K562 (cell line): ENCODE data around the gene PIH1D1. TPM values are rescaled to one million over a fixed set of nuclear protein-coding genes. Genes with fewer than 3 reads are reported as not detected.

ENCODE experiments used
- EP400 ChIP-seq: fragments of 450-650 bp; IDR thresholded peaks from 2 replicates; pipeline ENCODE4 v1.6.1; 2017; ENCODE audit warnings: antibody characterized with exemption, mild to moderate bottlenecking, moderate library complexity
- JUND ChIP-seq, 2 experiments: IDR thresholded peaks; 2 replicates in 1 of 2; 3 replicates in 1 of 2; pipeline ENCODE4 v1.6.1; 2011; ENCODE audit warnings: borderline replicate concordance in 2 of 2, low read depth in 2 of 2, low read length in 2 of 2, improper control_type of control experiment in 1 of 2, missing biosample characterization in 1 of 2, missing genetic modification characterization in 1 of 2, missing genetic modification reagents in 1 of 2
- NFRKB ChIP-seq: fragments of 450-650 bp; IDR thresholded peaks from 2 replicates; pipeline ENCODE4 v1.6.1; 2016; ENCODE audit warnings: low read depth
- NRF1 ChIP-seq, 2 experiments: fragments of 450-650 bp; IDR thresholded peaks in 1 of 2; conservative IDR thresholded peaks in 1 of 2; 2 replicates each; pipeline ENCODE4 v1.6.1; 2014; ENCODE audit warnings: mild to moderate bottlenecking in 2 of 2
- RBFOX2 ChIP-seq: fragments of 200-400 bp; formaldehyde crosslinking; IDR thresholded peaks from 2 replicates; pipeline ENCODE4 v1.6.1; 2017; ENCODE audit warnings: low read depth, mild to moderate bottlenecking, low read length, moderate library complexity
- RBM25 ChIP-seq: fragments of 200-400 bp; formaldehyde crosslinking; IDR thresholded peaks from 2 replicates; pipeline ENCODE4 v1.6.1; 2018; ENCODE audit warnings: low read length, low read depth, moderate library complexity; ENCODE audit not compliant: severe bottlenecking
- SIN3B ChIP-seq: fragments of 450-650 bp; IDR thresholded peaks from 2 replicates; pipeline ENCODE4 v1.6.1; 2017; ENCODE audit warnings: low read depth, mild to moderate bottlenecking, moderate library complexity
- ZNF140 ChIP-seq: fragments of 250-450 bp; sonication (Bioruptor Pico); IDR thresholded peaks from 2 replicates; pipeline ENCODE4 v1.8.0; 2021; ENCODE audit warnings: moderate library complexity, mild to moderate bottlenecking, inconsistent platforms
- polyA plus RNA-seq, 8 experiments: library from polyadenylated mRNA; depleted of rRNA in 4 of 8; stranded (reverse) in 5 of 8; unstranded in 3 of 8; fragments of >200 nt; fragmentation: Nextera tagmentation in 2 of 8; fragmentation: Illumina TruSeq in 1 of 8; extraction: Ambion mirVana in 2 of 8; extraction: Trizol in 1 of 8; gene quantifications; 2 replicates each; pipeline versions ENCODE4 v1.2.1 to v1.2.3, GENCODE V29; 2011 to 2014; ENCODE audit warnings: inconsistent platforms in 1 of 8, missing spikeins in 1 of 8
- total RNA-seq, 7 experiments: library from RNA; depleted of rRNA in 6 of 7; stranded (reverse); fragments of >200 nt in 6 of 7; fragmentation: Illumina TruSeq in 2 of 7; extraction: Trizol in 2 of 7; gene quantifications; 2 replicates each; pipeline versions ENCODE4 v1.2.1 to v1.2.3, GENCODE V29; 2011 to 2021; ENCODE audit warnings: low replicate concordance in 1 of 7
- TF ChIP-seq, protein P1 (sequence below), 3 experiments: fragments of 200-800 bp in 1 of 3; fragments of 250-450 bp in 1 of 3; fragments of 450-650 bp in 1 of 3; sonication (Bioruptor Pico) in 1 of 3; sonication (Bioruptor generic) in 1 of 3; formaldehyde crosslinking in 1 of 3; IDR thresholded peaks; 2 replicates each; pipeline versions ENCODE4 v1.6.1 to v1.8.0; 2016 to 2022; ENCODE audit warnings: mild to moderate bottlenecking in 2 of 3, missing genetic modification characterization in 2 of 3, missing compliant biosample characterization in 1 of 3, moderate library complexity in 1 of 3
- TF ChIP-seq, protein P2 (sequence below): fragments of 450-650 bp; IDR thresholded peaks from 2 replicates; pipeline ENCODE4 v1.6.1; 2018; ENCODE audit not compliant: partially characterized antibody
- TF ChIP-seq, protein P3 (sequence below): sonication (generic); formaldehyde crosslinking; IDR thresholded peaks from 2 replicates; pipeline ENCODE4 v1.8.0; 2022; ENCODE audit warnings: missing genetic modification reagents, mild to moderate bottlenecking, moderate library complexity, borderline replicate concordance
- TF ChIP-seq, protein P4 (sequence below), 3 experiments: IDR thresholded peaks in 2 of 3; conservative IDR thresholded peaks in 1 of 3; 2 replicates each; pipeline ENCODE4 v1.5.1; 2011 to 2012; ENCODE audit warnings: low read length in 3 of 3, mild to moderate bottlenecking in 3 of 3, control low read depth in 2 of 3, improper control_type of control experiment in 1 of 3, inconsistent platforms in 1 of 3, low read depth in 1 of 3, mixed read lengths in 1 of 3, moderate library complexity in 1 of 3; ENCODE audit not compliant: insufficient read depth in 2 of 3
- TF ChIP-seq, protein P5 (sequence below): sonication (generic); formaldehyde crosslinking; IDR thresholded peaks from 2 replicates; pipeline ENCODE4 v1.8.1; 2023; ENCODE audit warnings: mild to moderate bottlenecking, missing genetic modification reagents

The PIH1D1 gene
- total and polyA plus RNA-seq, 9 of the 15 experiments (the other 6 are each of a cell fraction or from before 2014, with no cell fraction given): 26.5 to 224 (median 137) TPM

DNA sequence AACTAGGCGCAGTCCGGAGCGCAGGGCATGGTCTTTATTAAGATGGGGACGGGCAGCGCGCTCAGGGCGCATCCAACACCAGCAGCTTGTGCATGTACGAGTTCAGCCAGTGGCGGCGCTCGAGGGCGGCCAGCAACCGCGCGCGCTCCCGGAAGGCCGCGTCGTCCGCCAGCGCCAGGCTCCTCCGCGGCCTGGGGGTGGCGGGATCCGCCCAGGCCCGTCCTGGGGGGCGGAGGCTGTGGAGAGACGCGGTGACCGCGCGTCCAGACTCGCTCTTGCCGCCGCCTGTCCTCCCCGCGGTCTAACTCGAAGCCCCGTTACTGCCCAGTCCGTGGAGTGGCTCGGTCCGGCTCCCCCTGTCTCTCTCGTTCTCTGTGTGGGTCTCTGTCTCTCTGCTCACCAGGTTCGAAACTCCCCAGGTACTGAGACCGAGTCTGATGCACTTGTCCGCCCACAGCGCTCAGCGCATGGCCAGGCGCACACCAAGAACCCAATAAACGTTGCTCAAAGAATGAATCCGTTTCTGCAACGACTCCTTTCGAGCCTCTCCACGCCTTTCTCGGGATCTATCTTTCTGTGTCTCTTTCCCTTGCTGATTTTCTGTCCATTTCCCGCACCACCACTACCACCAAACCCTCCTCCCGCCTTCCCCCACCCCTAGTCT lies 29.1 kb downstream of the PIH1D1 start (continued):
- TF ChIP-seq RBM25 (peak; percentile 23), RBFOX2 (peak; percentile 80), NFRKB (no peak), EP400 (0 out of 2 replicates have a peak, but pooled peaks have one; percentile 21), JUND (IDR thresholded peaks at IDR 0.05; ENCODE audit: borderline replicate concordance, low read depth, low read length) (peak; percentile 9; the same call in 1 of the 2 replicates), JUND (tag; IDR thresholded peaks at IDR 0.05; ENCODE audit: borderline replicate concordance, low read depth, low read length) (no peak), NRF1 (conservative IDR thresholded peaks at IDR 0.05 in 1 of 2, IDR thresholded peaks at IDR 0.05 in 1 of 2) (peak; percentile 65 to 74), ZNF140 (no peak), SIN3B (0 out of 2 replicates have a peak, but pooled peaks have one; percentile 30)
- TF ChIP-seq, protein P1, sequence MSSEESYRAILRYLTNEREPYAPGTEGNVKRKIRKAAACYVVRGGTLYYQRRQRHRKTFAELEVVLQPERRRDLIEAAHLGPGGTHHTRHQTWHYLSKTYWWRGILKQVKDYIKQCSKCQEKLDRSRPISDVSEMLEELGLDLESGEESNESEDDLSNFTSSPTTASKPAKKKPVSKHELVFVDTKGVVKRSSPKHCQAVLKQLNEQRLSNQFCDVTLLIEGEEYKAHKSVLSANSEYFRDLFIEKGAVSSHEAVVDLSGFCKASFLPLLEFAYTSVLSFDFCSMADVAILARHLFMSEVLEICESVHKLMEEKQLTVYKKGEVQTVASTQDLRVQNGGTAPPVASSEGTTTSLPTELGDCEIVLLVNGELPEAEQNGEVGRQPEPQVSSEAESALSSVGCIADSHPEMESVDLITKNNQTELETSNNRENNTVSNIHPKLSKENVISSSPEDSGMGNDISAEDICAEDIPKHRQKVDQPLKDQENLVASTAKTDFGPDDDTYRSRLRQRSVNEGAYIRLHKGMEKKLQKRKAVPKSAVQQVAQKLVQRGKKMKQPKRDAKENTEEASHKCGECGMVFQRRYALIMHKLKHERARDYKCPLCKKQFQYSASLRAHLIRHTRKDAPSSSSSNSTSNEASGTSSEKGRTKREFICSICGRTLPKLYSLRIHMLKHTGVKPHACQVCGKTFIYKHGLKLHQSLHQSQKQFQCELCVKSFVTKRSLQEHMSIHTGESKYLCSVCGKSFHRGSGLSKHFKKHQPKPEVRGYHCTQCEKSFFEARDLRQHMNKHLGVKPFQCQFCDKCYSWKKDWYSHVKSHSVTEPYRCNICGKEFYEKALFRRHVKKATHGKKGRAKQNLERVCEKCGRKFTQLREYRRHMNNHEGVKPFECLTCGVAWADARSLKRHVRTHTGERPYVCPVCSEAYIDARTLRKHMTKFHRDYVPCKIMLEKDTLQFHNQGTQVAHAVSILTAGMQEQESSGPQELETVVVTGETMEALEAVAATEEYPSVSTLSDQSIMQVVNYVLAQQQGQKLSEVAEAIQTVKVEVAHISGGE (CRISPR knock-in tag; IDR thresholded peaks at IDR 0.05): peak in 1 of 3 experiments; percentile 66; a peak in 2 of 6 replicates
- TF ChIP-seq, protein P2, sequence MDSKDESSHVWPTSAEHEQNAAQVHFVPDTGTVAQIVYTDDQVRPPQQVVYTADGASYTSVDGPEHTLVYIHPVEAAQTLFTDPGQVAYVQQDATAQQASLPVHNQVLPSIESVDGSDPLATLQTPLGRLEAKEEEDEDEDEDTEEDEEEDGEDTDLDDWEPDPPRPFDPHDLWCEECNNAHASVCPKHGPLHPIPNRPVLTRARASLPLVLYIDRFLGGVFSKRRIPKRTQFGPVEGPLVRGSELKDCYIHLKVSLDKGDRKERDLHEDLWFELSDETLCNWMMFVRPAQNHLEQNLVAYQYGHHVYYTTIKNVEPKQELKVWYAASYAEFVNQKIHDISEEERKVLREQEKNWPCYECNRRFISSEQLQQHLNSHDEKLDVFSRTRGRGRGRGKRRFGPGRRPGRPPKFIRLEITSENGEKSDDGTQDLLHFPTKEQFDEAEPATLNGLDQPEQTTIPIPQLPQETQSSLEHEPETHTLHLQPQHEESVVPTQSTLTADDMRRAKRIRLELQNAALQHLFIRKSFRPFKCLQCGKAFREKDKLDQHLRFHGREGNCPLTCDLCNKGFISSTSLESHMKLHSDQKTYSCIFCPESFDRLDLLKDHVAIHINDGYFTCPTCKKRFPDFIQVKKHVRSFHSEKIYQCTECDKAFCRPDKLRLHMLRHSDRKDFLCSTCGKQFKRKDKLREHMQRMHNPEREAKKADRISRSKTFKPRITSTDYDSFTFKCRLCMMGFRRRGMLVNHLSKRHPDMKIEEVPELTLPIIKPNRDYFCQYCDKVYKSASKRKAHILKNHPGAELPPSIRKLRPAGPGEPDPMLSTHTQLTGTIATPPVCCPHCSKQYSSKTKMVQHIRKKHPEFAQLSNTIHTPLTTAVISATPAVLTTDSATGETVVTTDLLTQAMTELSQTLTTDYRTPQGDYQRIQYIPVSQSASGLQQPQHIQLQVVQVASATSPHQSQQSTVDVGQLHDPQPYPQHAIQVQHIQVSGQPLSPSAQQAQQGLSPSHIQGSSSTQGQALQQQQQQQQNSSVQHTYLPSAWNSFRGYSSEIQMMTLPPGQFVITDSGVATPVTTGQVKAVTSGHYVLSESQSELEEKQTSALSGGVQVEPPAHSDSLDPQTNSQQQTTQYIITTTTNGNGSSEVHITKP: peak; percentile 8
- TF ChIP-seq, protein P3, sequence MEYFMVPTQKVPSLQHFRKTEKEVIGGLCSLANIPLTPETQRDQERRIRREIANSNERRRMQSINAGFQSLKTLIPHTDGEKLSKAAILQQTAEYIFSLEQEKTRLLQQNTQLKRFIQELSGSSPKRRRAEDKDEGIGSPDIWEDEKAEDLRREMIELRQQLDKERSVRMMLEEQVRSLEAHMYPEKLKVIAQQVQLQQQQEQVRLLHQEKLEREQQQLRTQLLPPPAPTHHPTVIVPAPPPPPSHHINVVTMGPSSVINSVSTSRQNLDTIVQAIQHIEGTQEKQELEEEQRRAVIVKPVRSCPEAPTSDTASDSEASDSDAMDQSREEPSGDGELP: peak; percentile 78
- TF ChIP-seq, protein P4, sequence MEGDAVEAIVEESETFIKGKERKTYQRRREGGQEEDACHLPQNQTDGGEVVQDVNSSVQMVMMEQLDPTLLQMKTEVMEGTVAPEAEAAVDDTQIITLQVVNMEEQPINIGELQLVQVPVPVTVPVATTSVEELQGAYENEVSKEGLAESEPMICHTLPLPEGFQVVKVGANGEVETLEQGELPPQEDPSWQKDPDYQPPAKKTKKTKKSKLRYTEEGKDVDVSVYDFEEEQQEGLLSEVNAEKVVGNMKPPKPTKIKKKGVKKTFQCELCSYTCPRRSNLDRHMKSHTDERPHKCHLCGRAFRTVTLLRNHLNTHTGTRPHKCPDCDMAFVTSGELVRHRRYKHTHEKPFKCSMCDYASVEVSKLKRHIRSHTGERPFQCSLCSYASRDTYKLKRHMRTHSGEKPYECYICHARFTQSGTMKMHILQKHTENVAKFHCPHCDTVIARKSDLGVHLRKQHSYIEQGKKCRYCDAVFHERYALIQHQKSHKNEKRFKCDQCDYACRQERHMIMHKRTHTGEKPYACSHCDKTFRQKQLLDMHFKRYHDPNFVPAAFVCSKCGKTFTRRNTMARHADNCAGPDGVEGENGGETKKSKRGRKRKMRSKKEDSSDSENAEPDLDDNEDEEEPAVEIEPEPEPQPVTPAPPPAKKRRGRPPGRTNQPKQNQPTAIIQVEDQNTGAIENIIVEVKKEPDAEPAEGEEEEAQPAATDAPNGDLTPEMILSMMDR (IDR thresholded peaks at IDR 0.05 in 2 of 3, conservative IDR thresholded peaks at IDR 0.05 in 1 of 3; ENCODE audit: insufficient read depth in 2 of 3, low read depth in 1 of 3, low read length in 3 of 3): peak; percentile 79 to 90 (median 83)
- TF ChIP-seq, protein P5, sequence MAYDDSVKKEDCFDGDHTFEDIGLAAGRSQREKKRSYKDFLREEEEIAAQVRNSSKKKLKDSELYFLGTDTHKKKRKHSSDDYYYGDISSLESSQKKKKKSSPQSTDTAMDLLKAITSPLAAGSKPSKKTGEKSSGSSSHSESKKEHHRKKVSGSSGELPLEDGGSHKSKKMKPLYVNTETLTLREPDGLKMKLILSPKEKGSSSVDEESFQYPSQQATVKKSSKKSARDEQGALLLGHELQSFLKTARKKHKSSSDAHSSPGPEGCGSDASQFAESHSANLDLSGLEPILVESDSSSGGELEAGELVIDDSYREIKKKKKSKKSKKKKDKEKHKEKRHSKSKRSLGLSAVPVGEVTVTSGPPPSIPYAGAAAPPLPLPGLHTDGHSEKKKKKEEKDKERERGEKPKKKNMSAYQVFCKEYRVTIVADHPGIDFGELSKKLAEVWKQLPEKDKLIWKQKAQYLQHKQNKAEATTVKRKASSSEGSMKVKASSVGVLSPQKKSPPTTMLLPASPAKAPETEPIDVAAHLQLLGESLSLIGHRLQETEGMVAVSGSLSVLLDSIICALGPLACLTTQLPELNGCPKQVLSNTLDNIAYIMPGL (CRISPR knock-in tag): no peak
